ENCODE data around the gene ANKRD55.

DNA sequence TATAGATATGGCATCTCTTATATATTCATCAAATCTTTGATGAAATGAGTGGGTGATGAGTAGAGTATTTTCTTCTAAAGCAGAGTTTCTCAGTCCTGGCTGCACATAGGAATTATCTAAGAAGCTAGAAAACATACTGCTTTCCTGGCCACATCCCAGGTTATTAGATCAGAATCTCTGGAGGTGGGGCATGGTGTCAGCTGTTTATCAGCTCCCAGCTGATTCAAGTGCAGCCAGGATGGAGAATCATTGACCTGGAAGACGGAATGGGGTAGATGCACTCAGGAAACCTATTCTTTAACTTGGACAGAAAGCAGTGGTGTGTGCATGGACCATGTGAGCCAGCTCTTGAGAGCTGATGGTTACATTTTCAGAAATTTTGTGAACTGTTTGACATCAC is 130.2 kb downstream of the ANKRD55 start:
- TF ChIP-seq CTCF (IDR thresholded peaks at IDR 0.05 in 8 of 11, conservative IDR thresholded peaks at IDR 0.05 in 3 of 11) = no peak
- TF ChIP-seq POLR2A (IDR thresholded peaks at IDR 0.05) = no peak
